Ovary (tissue), 9 donors: ENCODE measurements around the gene DICER1. TPM values are rescaled to one million over a fixed set of nuclear protein-coding genes. Genes with fewer than 3 reads are reported as not detected.

Source experiments
- DNase-seq, 5 donors: peaks; one replicate each; pipeline ENCODE4 v3.0.0-alpha.2; 2019 to 2020
- H3K27ac ChIP-seq, 2 donors: fragments of 200-600 bp; one replicate each; pipeline versions ENCODE4 v1.5.1 to v1.8.0; 2019 to 2022
- H3K27me3 ChIP-seq: fragments of 200-600 bp; one replicate; pipeline ENCODE4 v1.8.0; 2022
- H3K36me3 ChIP-seq: fragments of 200-600 bp; sonication (generic); one replicate; pipeline ENCODE4 v1.5.1; 2019
- H3K4me1 ChIP-seq: one replicate; pipeline ENCODE4 v1.8.1; 2013; ENCODE audit warnings: mild to moderate bottlenecking, moderate library complexity; ENCODE audit not compliant: insufficient read depth
- H3K4me3 ChIP-seq: fragments of 200-600 bp; sonication (generic); one replicate; pipeline ENCODE4 v1.5.1; 2017
- H3K9me3 ChIP-seq, 2 donors: fragments of 200-600 bp in 1 of 2; sonication (generic) in 1 of 2; one replicate each; pipeline versions ENCODE4 v1.5.1 to v1.8.1; 2013 to 2019; ENCODE audit warnings: mild to moderate bottlenecking in 1 of 2, moderate library complexity in 1 of 2
- EP300 ChIP-seq: sonication (generic); formaldehyde crosslinking; IDR thresholded peaks from one replicate; pipeline ENCODE4 v1.6.1; 2017; ENCODE audit warnings: antibody characterized with exemption
- POLR2A ChIP-seq: fragments of 450-650 bp; IDR thresholded peaks from one replicate; pipeline ENCODE4 v1.6.1; 2017; ENCODE audit warnings: antibody characterized with exemption, mild to moderate bottlenecking, moderate library complexity
- WGBS, 3 donors: extraction: QIAGEN DNeasy Blood & Tissue Kit in 1 of 3; methylation state at CpG; one replicate each; pipeline versions ENCODE4 v1.1.5 to v1.1.7; 2013 to 2017; 5-methylcytosine and 5-hydroxymethylcytosine counted together
- intact Hi-C, 4 donors: fragments of 100-400 bp; cut with DNase I; formaldehyde crosslinking; loops; one replicate each; pipeline versions ENCODE4 v1.11.0 to v1.15.1; 2022 to 2023
- polyA plus RNA-seq, 2 donors: library from polyadenylated mRNA; stranded (reverse); fragments of 200-250 nt in 1 of 2; fragments of 350-450 nt in 1 of 2; fragmentation: Illumina TruSeq in 1 of 2; extraction: RNeasy Lipid Tissue Mini Kit (QIAGEN cat#74804) in 1 of 2; gene quantifications; one replicate each; pipeline ENCODE4 v1.2.3, GENCODE V29; 2013 to 2014
- total RNA-seq, 7 donors: library from RNA; depleted of rRNA in 2 of 7; stranded (reverse); fragments of >200 nt in 2 of 7; fragmentation: NEBNext Ultra II Directional in 3 of 7; extraction: Animal tissue kit (Norgen Biotek cat#: 25700) in 3 of 7; gene quantifications; one replicate each; pipeline versions ENCODE4 v1.1.0 to v1.2.4, GENCODE V29; 2016 to 2023
- TF ChIP-seq, protein P1 (sequence below), 3 donors: fragments of 450-650 bp in 2 of 3; fragments of 200-600 bp in 1 of 3; IDR thresholded peaks; one replicate each; pipeline versions ENCODE4 v1.5.1 to v1.8.0; 2016 to 2022; ENCODE audit warnings: antibody characterized with exemption in 3 of 3, mild to moderate bottlenecking in 1 of 3
- donor health status: DM: no; HTN: no; CAD: no; lungs with moderate emphysema.
- donor health status: DM: no; HTN: no; CAD: no.
- donor health status: Bipolar disorder and iron deficiency.
- donor health status: DM: yes; HTN: yes; CAD: no.
- donor health status: DM: no; HTN: no; CAD: no.
- donor health status: DM: yes; HTN: yes; CAD: no.

DICER1 gene
- total and polyA plus RNA-seq, 9 donors, result 9.6 to 54.7 (median 47.4) TPM

DNA sequence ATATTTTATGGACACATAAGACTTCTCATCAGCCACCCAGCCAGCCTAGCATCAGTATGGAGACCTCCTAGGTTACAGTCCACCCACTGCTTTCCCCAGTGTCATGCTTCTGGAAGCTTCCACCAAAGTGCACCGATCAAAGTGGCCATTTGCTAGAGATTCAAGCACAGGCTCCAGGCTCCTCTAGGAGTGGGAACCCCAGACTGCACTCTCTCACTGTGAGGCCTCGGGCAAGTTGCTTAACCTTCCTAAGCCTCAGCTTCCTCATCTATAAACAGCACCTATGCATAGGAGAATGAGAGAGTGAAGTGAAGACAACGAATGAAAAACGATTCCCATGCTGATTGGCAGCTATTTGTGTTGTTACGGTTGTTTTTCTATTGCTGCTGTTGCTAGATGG is 94.4 kb downstream of the DICER1 start:
- H3K9me3 ChIP-seq, result no peaks in the 10 kb centered on the region
- H3K4me1 ChIP-seq, result no peaks in the 10 kb centered on the region
- no peaks in the 10 kb centered on the region for H3K27me3 ChIP-seq
- H3K4me3 ChIP-seq, result no peak overlapping the region
- TF ChIP-seq, protein P1, sequence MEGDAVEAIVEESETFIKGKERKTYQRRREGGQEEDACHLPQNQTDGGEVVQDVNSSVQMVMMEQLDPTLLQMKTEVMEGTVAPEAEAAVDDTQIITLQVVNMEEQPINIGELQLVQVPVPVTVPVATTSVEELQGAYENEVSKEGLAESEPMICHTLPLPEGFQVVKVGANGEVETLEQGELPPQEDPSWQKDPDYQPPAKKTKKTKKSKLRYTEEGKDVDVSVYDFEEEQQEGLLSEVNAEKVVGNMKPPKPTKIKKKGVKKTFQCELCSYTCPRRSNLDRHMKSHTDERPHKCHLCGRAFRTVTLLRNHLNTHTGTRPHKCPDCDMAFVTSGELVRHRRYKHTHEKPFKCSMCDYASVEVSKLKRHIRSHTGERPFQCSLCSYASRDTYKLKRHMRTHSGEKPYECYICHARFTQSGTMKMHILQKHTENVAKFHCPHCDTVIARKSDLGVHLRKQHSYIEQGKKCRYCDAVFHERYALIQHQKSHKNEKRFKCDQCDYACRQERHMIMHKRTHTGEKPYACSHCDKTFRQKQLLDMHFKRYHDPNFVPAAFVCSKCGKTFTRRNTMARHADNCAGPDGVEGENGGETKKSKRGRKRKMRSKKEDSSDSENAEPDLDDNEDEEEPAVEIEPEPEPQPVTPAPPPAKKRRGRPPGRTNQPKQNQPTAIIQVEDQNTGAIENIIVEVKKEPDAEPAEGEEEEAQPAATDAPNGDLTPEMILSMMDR (IDR thresholded peaks at IDR 0.05), result no peak
- no peak for TF ChIP-seq POLR2A
- TF ChIP-seq EP300, result no peak
- no peak for DNase-seq
- H3K36me3 ChIP-seq, result no peaks in the 10 kb centered on the region
- H3K27ac ChIP-seq, result no peak overlapping the region
- WGBS, 3 donors, result 78 to 82% (median 80%) methylated on average over 5 of the region's 5 CpGs
- intact Hi-C loops, result no loop called here

GRCh38 chr14:95062220-95062619 is 95.1 kb downstream of the DICER1 start:
- intact Hi-C loops, result no loop called here
- Histone ChIP-seq H3K4me3 (no peak overlapping the region), H3K36me3 (no peaks in the 10 kb centered on the region), H3K9me3 (no peaks in the 10 kb centered on the region), H3K27ac (no peak overlapping the region), H3K27me3 (no peaks in the 10 kb centered on the region), H3K4me1 (no peaks in the 10 kb centered on the region)
- 86 to 87% (median 86%) methylated on average over 5 of the region's 5 CpGs for WGBS, 3 donors
- DNase-seq, result no peak
- TF ChIP-seq POLR2A, result no peak
- TF ChIP-seq EP300, result no peak
- TF ChIP-seq, protein P1 (IDR thresholded peaks at IDR 0.05), result no peak

DNA sequence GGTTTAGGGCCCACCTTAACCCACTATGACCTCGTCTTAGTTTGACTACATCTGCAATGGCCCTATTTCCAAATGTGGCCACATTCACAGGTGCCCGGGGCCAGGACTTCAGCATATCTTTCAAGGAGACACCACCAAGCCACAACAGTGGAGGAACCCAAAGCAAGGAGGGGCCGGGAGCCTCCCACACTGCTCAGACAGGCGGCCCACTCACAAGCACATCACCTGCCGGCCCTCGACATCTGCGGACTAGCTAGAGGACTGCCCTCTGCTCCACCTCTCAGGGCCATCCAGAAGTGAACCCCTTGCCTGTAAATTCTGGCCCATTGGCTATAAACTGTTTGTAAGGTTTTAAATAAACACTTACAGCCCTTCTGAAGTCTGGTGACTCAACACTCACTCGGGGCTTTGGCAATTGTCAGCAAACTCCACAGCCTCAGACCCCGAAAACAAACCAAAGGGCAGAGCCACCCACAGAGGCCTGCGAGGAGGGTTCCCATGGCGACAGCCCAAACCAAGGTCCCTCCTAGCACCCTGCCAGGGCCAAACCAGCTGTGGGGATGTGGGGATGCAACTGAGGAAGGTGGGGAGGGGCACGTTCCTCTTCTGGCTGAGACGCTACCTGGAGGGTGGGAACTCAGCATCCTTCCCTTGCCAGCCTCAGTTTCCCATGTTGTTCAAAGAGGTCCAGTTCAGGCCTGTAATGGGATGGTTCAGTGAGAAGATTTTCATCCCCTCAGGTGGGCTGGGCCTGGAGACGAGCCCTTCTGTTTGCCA is 95.8 kb downstream of the DICER1 start:
- no peak for DNase-seq
- TF ChIP-seq, protein P1 (IDR thresholded peaks at IDR 0.05), result no peak
- TF ChIP-seq POLR2A (no peak), EP300 (no peak)
- intact Hi-C loops, result no loop called here
- Histone ChIP-seq H3K4me3 (no peak overlapping the region), H3K27me3 (no peaks in the 10 kb centered on the region), H3K27ac (no peak overlapping the region), H3K4me1 (no peaks in the 10 kb centered on the region), H3K36me3 (no peaks in the 10 kb centered on the region), H3K9me3 (no peaks in the 10 kb centered on the region)
- 60 to 78% (median 64%) methylated on average over 14 of the region's 14 CpGs for WGBS, 3 donors

GRCh38 chr14:95059126-95059525 is 98.2 kb downstream of the DICER1 start:
- Histone ChIP-seq H3K4me3 (no peak overlapping the region), H3K27ac (no peak overlapping the region), H3K4me1 (no peaks in the 10 kb centered on the region), H3K27me3 (no peaks in the 10 kb centered on the region), H3K9me3 (no peaks in the 10 kb centered on the region), H3K36me3 (no peaks in the 10 kb centered on the region)
- WGBS, 3 donors, result 62 to 65% (median 65%) methylated on average over 7 of the region's 7 CpGs
- intact Hi-C loops, result no loop called here
- TF ChIP-seq, protein P1 (IDR thresholded peaks at IDR 0.05), result no peak
- no peak for TF ChIP-seq POLR2A
- TF ChIP-seq EP300, result no peak
- DNase-seq, result no peak
